Left colon (tissue), 2 donors: Measurements from ENCODE around the gene EEF1AKMT3. TPM values are rescaled to one million over a fixed set of nuclear protein-coding genes. Genes with fewer than 3 reads are reported as not detected.

Experiments used
- ATAC-seq: fragments of 200-7000 bp; cut with Tn5 transposase; one replicate; pipeline ENCODE4 v1.9.1; 2020; ENCODE audit warnings: mild to moderate bottlenecking, moderate library complexity
- DNase-seq, 2 donors: peaks; one replicate each; pipeline ENCODE4 v3.0.0-alpha.2; 2020
- intact Hi-C, 2 donors: fragments of 100-400 bp; cut with DNase I in 1 of 2; cut with micrococcal nuclease in 1 of 2; formaldehyde crosslinking; loops; one replicate each; pipeline versions ENCODE4 v1.11.2 to v1.14.0; 2022; cut with DNase I, micrococcal nuclease
- total RNA-seq, 2 donors: library from RNA; stranded (reverse); fragmentation: NEBNext Ultra II Directional; extraction: Animal tissue kit (Norgen Biotek cat#: 25700); gene quantifications; one replicate each; pipeline ENCODE4 v1.2.1, GENCODE V29; 2021
- donor health status: DM: no; HTN: no; CAD: no.
- donor health status: DM: yes; HTN: yes; CAD: no.

The EEF1AKMT3 gene
- total RNA-seq, 2 donors from 2014 or later, result 4.8 to 6.8 TPM

DNA sequence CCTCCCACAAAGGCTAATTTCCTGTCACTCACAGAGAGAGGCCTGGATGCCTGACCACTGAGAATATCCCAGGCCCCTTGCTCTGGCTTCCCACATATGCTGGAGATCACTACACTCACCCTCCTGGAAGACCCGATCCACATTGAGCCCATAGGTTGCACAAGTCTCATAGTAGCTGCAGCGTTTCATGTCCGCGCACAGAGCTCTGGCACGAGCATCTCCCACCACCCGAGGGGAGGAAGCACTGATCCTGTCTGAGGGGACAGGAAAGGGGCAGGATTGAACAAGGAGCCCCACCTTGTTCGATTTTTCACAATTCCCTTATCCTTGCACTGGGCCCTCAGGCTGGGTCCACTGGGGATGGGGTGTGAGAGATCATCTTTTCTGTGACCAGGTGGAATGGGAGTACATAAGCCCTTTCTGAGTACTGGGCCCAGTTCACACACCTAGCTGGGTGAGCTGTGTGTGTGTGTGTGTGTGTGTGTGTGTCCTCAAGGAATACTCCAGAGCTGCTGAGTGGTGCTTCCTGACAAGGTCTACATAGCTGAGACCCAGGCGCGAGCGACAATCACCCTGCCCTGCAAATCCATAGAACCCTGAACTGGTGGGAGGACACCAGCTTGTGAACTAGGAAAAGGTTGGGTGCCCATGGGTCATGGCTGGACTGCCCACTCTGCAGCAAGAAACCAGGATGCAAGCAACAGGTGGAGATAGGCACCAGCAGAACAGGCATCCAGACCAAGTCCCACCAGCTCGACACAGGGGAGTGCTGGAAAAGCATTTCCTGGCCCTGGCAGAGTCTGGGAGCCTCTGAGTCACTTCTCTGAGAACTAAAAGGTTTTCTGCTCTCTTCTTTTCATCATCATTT, 39.5 kb upstream of the EEF1AKMT3 start:
- DNase-seq, result no peak
- intact Hi-C loops, result no loop called here
- no peak for ATAC-seq

DNA sequence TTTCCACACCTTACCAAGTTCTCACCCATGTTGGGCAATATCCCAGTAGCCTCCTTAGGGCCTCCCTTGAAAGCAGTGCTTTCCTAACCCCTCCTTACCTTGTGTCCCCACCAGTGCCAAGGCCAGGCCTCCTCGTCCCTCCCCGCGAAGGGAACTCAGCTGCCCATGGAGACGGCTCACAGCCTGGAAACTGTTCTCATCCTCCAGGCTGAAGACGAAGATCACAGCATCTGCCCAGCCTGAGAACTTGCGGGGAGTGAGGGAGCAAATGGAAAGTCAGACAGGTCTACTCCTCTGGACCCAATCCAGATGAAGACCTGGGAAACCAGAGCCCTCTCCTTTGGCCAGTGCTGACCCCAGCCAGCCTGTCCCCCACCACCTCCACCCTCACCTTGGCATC, 38.5 kb upstream of the EEF1AKMT3 start:
- intact Hi-C loops, result no loop called here
- DNase-seq, result no peak
- ATAC-seq, result no peak

DNA sequence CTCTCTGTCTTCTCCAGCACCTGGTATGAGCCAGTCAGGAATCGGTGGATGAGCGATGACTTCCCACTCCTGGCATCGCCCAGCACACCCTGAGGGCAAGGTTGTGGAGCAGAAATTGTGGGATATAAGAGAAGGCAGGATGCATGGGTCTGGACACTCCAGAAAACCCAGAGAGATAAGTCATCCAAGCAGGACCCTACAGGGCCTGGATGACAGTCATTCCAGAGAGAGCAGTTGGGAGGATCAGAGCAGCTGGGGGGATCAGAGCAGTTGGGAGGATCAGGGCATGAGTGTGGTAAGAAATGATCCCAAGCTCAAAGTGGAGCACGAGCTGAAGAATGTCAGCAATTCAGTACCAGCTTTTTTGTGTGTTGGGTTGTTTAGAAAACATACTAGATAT, 37.8 kb upstream of the EEF1AKMT3 start:
- intact Hi-C loops, result no loop called here
- DNase-seq (no peak), ATAC-seq (no peak)

GRCh38 chr12:57735198-57735855, 37.1 kb upstream of the EEF1AKMT3 start:
- intact Hi-C loops, result no loop called here
- no peak for ATAC-seq

DNA sequence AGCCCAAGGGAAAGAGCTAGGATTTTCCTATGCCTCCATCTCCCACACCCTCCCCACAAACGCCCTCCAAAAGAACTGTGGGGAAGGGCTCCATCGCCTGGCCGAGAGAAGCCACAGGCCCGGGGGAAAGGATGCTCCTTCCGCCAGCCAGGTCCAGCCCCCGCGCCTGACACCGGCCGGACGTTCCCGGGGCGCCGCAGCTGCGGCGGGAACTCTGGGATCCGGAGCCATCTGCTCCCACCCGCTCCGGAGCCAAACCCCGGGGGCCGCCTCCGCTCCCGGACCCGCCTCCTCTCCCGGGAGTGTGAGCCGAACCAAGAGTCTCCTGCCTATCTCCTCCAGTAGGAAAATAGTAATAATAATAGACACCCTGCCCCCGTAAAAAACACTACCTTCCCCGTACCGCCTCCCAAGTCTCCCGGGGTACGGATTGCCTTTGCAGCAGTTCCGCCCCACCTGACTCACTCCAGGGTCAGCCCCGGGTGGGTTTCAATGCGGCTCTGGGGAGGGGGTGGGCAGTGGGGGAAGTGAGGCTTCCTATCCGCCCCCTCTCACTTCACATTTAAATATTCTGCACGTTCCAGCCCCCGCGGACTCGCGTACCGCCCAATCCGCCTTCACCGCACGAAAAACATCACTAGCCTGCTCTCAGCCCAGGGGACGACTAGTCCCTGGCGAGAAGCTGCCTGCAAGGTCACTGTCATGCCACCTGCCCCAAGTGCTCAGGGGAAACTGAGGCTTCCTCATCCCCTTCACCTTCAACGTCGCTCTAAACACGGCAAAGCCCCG, 36.3 kb upstream of the EEF1AKMT3 start:
- intact Hi-C loops, result no loop called here
- no peak for DNase-seq
- peak; percentile 30 for ATAC-seq

More at GRCh38 chr12:57735198-57735855, 37.1 kb upstream of the EEF1AKMT3 start:
- no peak for DNase-seq

GRCh38 chr12:57736741-57737466, 35.5 kb upstream of the EEF1AKMT3 start:
- DNase-seq (no peak), ATAC-seq (no peak)
- intact Hi-C loops, result no loop called here

- no peak for DNase-seq
- no peak for ATAC-seq
- intact Hi-C loops, result no loop called here
Measured at GRCh38 chr12:57737467-57738460, 34.6 kb upstream of the EEF1AKMT3 start.

GRCh38 chr12:57738661-57739237, 33.7 kb upstream of the EEF1AKMT3 start, which contains the start of gene AGAP2:
TSS of gene AGAP2 (minus strand) at chr12:57738742. CDS start at chr12:57738246, 496 bp downstream.
- no peak for ATAC-seq
- no peak for DNase-seq
- intact Hi-C loops, result no loop called here

DNA sequence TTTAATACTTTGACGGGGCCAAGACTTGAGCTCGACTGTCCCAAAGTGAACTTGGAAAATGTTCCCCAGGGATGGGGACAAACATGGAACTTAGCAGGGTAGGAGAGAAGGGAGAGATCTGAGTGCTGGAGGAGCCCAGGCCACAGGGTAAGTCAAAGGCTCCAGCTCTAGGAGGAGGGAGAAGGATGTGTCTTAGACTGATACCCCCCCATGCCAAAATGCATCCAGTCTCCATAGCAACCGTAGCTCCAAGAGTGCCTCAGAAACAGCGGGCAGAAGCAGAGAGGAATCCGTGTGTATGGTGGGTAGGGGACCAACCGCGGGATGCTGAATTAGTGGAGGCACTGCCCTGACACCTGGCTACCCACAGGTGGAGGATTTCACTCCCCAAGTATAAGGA, 33.0 kb upstream of the EEF1AKMT3 start:
- intact Hi-C loops, result no loop called here
- no peak for ATAC-seq
- no peak for DNase-seq

DNA sequence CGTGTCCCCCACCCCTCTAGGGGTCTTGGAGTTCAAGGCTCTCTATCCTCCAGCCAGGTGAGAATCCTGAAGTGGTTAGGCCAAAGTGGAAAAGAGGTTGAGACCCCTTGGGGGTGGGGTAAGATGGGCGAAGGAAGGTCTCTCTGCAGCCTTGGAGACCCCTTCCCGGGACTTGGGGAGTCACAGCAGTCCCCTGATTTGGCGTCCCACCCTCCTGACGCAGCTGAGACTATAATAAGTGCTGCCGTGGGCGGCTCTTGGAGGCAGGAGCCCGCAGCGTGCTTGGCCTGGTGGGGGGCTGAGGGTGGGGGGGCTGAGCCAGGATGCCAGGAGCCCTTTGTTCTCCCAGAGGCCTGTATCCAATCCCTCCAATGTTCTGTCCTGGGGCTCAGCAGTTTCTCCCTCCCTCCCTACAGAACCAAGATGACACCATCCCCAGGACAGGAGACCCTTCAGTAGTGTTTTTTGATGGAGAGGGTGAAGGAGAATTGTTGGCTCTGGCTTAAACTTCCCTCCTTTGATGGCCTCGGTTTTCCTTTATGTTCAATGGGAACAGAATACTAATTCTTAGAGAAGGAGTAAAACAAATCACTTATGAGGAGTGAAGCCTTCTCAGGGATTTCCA, 32.4 kb upstream of the EEF1AKMT3 start:
- DNase-seq (no peak), ATAC-seq (no peak)
- intact Hi-C loops, result no loop called here

DNA sequence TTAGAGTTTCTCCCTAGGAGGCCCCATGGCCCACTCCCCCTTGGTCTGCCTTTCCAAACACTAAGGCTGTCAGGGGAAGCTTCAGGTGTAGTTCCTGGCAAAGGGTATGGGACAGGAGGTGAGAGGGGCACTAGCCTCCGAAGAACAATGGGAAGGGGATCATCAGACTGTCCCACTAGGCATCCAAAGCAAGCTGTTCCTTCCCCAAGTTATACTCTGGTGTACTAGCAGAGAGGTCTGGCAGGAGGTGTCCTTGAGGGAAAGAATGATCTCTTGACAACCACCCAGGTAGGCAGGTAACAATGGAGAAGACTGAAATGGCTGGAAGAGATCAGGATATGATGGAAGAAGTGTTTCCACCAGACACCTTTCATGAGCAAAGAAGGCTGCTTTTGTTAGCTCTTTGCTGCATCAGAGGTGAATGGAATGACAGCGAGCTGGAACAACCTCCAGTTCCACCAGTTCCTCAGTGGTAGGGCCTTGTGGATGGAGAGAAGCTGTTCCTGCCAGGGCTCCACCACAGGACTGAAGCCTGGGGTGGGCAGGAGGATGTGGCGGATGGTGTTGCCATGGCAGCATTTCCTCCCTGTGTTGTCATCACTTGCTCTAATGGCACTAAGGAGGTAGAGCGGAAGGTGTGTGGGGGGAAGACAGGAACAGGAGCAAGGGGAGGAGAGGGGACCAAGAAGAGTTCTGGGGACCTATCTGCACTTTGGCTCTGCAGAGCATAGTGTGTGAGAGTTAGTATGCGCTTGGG, 31.6 kb upstream of the EEF1AKMT3 start:
- peak in 1 of 2 donors; percentile 49 for DNase-seq
- intact Hi-C loops, result no loop called here
- no peak for ATAC-seq

- no peak for DNase-seq
- intact Hi-C loops, result no loop called here
- ATAC-seq, result no peak
Measured at GRCh38 chr12:57741413-57741789, 31.0 kb upstream of the EEF1AKMT3 start.

GRCh38 chr12:57741844-57742738, 30.3 kb upstream of the EEF1AKMT3 start:
- DNase-seq (peak; percentile 60 to 65), ATAC-seq (no peak)
- intact Hi-C loops, result no loop called here

DNA sequence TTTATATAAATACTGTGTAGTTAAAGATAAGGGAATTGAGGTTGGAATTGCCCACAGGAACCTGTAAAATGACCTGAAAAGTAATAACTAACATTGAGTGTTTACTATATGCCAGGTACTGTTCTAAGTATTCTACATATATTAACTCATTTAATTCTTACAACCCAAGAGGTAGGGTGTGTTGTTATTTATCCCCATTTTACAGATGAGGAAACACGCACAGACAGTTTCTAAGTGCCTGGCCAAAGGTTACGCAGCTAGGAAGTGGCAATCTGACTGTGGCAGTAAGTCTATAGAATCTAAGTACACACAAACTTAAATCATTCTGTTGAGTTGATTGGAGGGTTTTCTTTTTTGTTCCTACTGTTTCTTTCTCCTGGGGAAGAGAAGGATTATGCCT, 28.6 kb upstream of the EEF1AKMT3 start:
- intact Hi-C loops, result no loop called here

DNA sequence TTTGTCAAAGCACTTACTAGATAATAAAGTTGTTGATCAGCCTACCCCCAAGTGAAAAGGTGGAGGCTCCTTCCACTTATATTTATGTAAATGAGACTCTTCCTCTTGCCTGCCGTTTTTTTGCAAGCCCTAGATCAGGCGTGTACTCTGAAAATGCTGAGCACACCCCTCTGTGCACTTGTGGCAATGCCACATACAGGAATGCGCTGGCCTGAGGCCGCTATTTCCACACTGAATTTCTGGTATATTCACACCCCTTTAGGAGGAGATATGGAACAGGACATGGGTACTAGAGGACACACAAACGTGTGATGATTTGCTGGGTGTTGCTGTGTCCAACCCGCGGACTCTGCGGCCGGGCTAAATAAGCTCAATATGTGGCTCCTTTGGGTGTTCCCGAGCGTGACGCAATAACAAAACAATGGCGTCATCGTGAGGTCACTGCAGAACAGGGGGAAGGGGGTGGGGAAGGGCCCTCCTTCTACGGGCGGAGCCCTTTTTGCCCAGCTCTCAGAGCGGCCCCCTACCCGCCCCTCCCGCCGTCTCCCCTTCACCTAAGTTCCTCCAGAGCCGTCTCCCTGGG, 28.1 kb upstream of the EEF1AKMT3 start:
- intact Hi-C loops, result no loop called here
- ATAC-seq (peak; percentile 67), DNase-seq (peak; percentile 79 to 81)

More for the DNA sequence above, 28.6 kb upstream of the EEF1AKMT3 start:
- ATAC-seq (peak; percentile 8), DNase-seq (no peak)
